CD4-positive, alpha-beta T cell treated with Interleukin-15 for 4 hours (primary cell): Measurements from ENCODE around the gene ZNF326.
"Not testable (repeated sequence)": the region's sequence is repeated elsewhere in the genome, so short reads cannot be mapped to it uniquely, and the experiment has no call there.

Source experiments
- DNase-seq: peaks from one replicate; pipeline ENCODE4 v3.0.0-alpha.2; 2020; ENCODE audit warnings: low spot score

Gene ZNF326

GRCh38 chr1:89997152-89997551, 2.2 kb downstream of the ZNF326 start:
- DNase-seq: not testable (repeated sequence)

GRCh38 chr1:89998306-89998705, 3.4 kb downstream of the ZNF326 start:
- DNase-seq: no peak

- no peak for DNase-seq
Measured at GRCh38 chr1:89999208-89999607, 4.3 kb downstream of the ZNF326 start.

- DNase-seq: no peak
Measured at GRCh38 chr1:89999628-90000027, 4.7 kb downstream of the ZNF326 start.

- DNase-seq: no peak
Measured at GRCh38 chr1:90000934-90001676, 6.2 kb downstream of the ZNF326 start.

- DNase-seq: no peak
Measured at GRCh38 chr1:90007979-90008404, 13.1 kb downstream of the ZNF326 start.

- no peak for DNase-seq
Measured at GRCh38 chr1:90012300-90012699, 17.4 kb downstream of the ZNF326 start.

GRCh38 chr1:90023691-90024090, 28.8 kb downstream of the ZNF326 start:
- no peak for DNase-seq

GRCh38 chr1:90027281-90027680, 32.4 kb downstream of the ZNF326 start:
- DNase-seq: no peak

- no peak for DNase-seq
Measured at GRCh38 chr1:90039652-90040051, 44.7 kb downstream of the ZNF326 start.

GRCh38 chr1:90043586-90043985, 48.7 kb downstream of the ZNF326 start:
- DNase-seq: no peak

- no peak for DNase-seq
Measured at GRCh38 chr1:90044346-90044745, 49.4 kb downstream of the ZNF326 start.

GRCh38 chr1:90045853-90046563, 51.1 kb downstream of the ZNF326 start:
- peak; percentile 5 for DNase-seq

GRCh38 chr1:90046635-90047034, 51.7 kb downstream of the ZNF326 start:
- no peak for DNase-seq

GRCh38 chr1:90048043-90048442, 53.1 kb downstream of the ZNF326 start:
- no peak for DNase-seq

GRCh38 chr1:90062700-90063643, 68.1 kb downstream of the ZNF326 start:
- DNase-seq: not testable (repeated sequence)

- not testable (repeated sequence) for DNase-seq
Measured at GRCh38 chr1:90064109-90064508, 69.2 kb downstream of the ZNF326 start.

- DNase-seq: no peak
Measured at GRCh38 chr1:90067194-90067931, 72.5 kb downstream of the ZNF326 start.

GRCh38 chr1:90068611-90069280, 73.8 kb downstream of the ZNF326 start:
- DNase-seq: no peak

- no peak for DNase-seq
Measured at GRCh38 chr1:90074137-90074536, 79.2 kb downstream of the ZNF326 start.

GRCh38 chr1:90074566-90074965, 79.7 kb downstream of the ZNF326 start:
- DNase-seq: no peak
